Fibroblast of lung (primary cell): ENCODE measurements around the gene IMPG1.

Experiments used
- CTCF ChIP-seq, 2 donors: IDR thresholded peaks in 1 of 2; conservative IDR thresholded peaks in 1 of 2; 1 replicate in 1 of 2; 2 replicates in 1 of 2; pipeline ENCODE4 v1.5.1; 2011 to 2012; ENCODE audit warnings: low read length in 2 of 2, control low read depth in 1 of 2, inconsistent platforms in 1 of 2, low read depth in 1 of 2, mild to moderate bottlenecking in 1 of 2
- EZH2 ChIP-seq: IDR thresholded peaks from 2 replicates; pipeline ENCODE4 v1.5.1; 2012; ENCODE audit warnings: low read length, control low read depth, mild to moderate bottlenecking; ENCODE audit errors: missing control alignments

GRCh38 chr6:75975904-75976303 is 96.6 kb downstream of the IMPG1 start:
- TF ChIP-seq CTCF (conservative IDR thresholded peaks at IDR 0.05 in 1 of 2, IDR thresholded peaks at IDR 0.05 in 1 of 2; ENCODE audit: low read depth in 1 of 2, low read length in 2 of 2) (no peak), EZH2 (no peak)
